Right lobe of liver (tissue), 4 donors: ENCODE data around the gene FHIT.

Experiments
- CTCF ChIP-seq, 4 donors: fragments of 200-600 bp in 3 of 4; fragments of 450-650 bp in 1 of 4; IDR thresholded peaks; one replicate each; pipeline versions ENCODE4 v1.5.1 to v1.8.0; 2016 to 2022; ENCODE audit warnings: antibody characterized with exemption in 4 of 4, mild to moderate bottlenecking in 2 of 4
- POLR2A ChIP-seq: fragments of 450-650 bp; IDR thresholded peaks from one replicate; pipeline ENCODE4 v1.6.1; 2017; ENCODE audit warnings: antibody characterized with exemption, mild to moderate bottlenecking
- donor health status: DM: no; HTN: no; CAD: no.
- donor health status: DM: no; HTN: no; CAD: no.
- donor health status: DM: no; HTN: yes; CAD: no.

DNA sequence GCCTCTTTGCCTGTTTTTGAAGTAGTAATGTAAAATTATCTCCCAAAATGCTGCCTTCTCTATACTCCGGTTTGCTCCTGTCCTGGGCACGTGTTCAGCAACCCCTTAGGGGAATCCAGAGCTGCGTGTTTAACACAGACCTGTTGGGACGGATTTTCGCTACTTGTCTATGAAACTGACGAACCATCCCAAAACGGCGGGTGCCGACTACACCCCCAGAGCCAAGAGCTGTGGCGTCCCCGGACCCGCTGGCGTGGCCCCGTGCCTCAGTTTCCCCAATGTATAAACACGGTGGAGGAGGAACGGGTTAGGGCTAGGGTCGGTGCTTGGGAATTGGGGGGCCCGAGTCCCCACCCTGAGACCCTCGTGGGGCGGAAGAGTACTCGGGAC lies 473 bp downstream of the FHIT start:
- TF ChIP-seq CTCF (IDR thresholded peaks at IDR 0.05) (no peak), POLR2A (no peak)
